ENCODE results near the gene PEX11A. TPM values are rescaled to one million over a fixed set of nuclear protein-coding genes. Genes with fewer than 3 reads are reported as not detected.
A peak's percentile ranks its signal among the peaks of the same experiment; 100 is the strongest.

PEX11A gene
- total RNA-seq, 8 experiments from 2014 or later, result 1.5 to 14.0 (median 2.8) TPM

GRCh38 chr15:89648106-89649012, 42.2 kb downstream of the PEX11A start:
- WGBS, 10 experiments, result 87 to 99% (median 95%) methylated on average over 3 to 25 of the region's 102 CpGs; no CpG with 5 or more reads in 3 of the 10 experiments
- Histone ChIP-seq H3K4me3 (no peak overlapping the region), H3K4me1 (replicated peaks in 1 of 2) (no peaks in the 10 kb centered on the region), H3K27ac (no peak overlapping the region)
- ATAC-seq (replicated peaks in 6 of 8), result peak in 2 of 8 experiments; percentile 5 to 14
- in situ Hi-C loops (cut with MboI; ENCODE audit: low pct_unique_long_range_greater_than_20kb in 2 of 9, low sequenced_read_pairs in 9 of 9, unreplicated experiment in 9 of 9), result no loop called here

GRCh38 chr15:89647191-89647851, 43.2 kb downstream of the PEX11A start:
- Histone ChIP-seq H3K4me3 (no peak overlapping the region), H3K4me1 (replicated peaks in 1 of 2) (no peaks in the 10 kb centered on the region), H3K27ac (no peak overlapping the region)
- peak; percentile 71 to 97 (median 88) for ATAC-seq (replicated peaks in 6 of 8)
- in situ Hi-C loops (cut with MboI; ENCODE audit: low pct_unique_long_range_greater_than_20kb in 2 of 9, low sequenced_read_pairs in 9 of 9, unreplicated experiment in 9 of 9), result no loop called here
- 0 to 80% (median 73%) methylated on average over 1 to 11 of the region's 25 CpGs; no CpG with 5 or more reads in 4 of the 10 experiments for WGBS, 10 experiments

- H3K4me1 ChIP-seq (replicated peaks in 1 of 2), result no peaks in the 10 kb centered on the region
- WGBS, 10 experiments, result 67 to 100% (median 84%) methylated on average over 1 to 5 of the region's 22 CpGs; no CpG with 5 or more reads in 2 of the 10 experiments
- H3K27ac ChIP-seq, result no peak overlapping the region
- no peak overlapping the region for H3K4me3 ChIP-seq
- in situ Hi-C loops (cut with MboI; ENCODE audit: low pct_unique_long_range_greater_than_20kb in 2 of 9, low sequenced_read_pairs in 9 of 9, unreplicated experiment in 9 of 9), result no loop called here
- ATAC-seq (replicated peaks in 6 of 8), result peak in 6 of 8 experiments; percentile 2 to 30 (median 18)
These were observed 44.0 kb downstream of the PEX11A start for GRCh38 chr15:89646416-89647141.

- H3K4me1 ChIP-seq (replicated peaks in 1 of 2), result no peaks in the 10 kb centered on the region
- H3K27ac ChIP-seq, result no peak overlapping the region
- no peak for ATAC-seq (replicated peaks in 6 of 8)
- 100% methylated on average over 1 to 2 of the region's 8 CpGs; no CpG with 5 or more reads in 8 of the 10 experiments for WGBS, 10 experiments
- no peak overlapping the region for H3K4me3 ChIP-seq
- in situ Hi-C loops (cut with MboI; ENCODE audit: low pct_unique_long_range_greater_than_20kb in 2 of 9, low sequenced_read_pairs in 9 of 9, unreplicated experiment in 9 of 9), result no loop called here
These were observed 44.9 kb downstream of the PEX11A start for GRCh38 chr15:89645680-89646079.

GRCh38 chr15:89642106-89642505, 48.4 kb downstream of the PEX11A start:
- no peak for ATAC-seq (replicated peaks in 6 of 8)
- WGBS, 10 experiments, result 89 to 100% (median 97%) methylated on average over 2 to 11 of the region's 16 CpGs; no CpG with 5 or more reads in 7 of the 10 experiments

GRCh38 chr15:89641053-89641452, 49.5 kb downstream of the PEX11A start:
- in situ Hi-C loops (cut with MboI; ENCODE audit: low pct_unique_long_range_greater_than_20kb in 2 of 9, low sequenced_read_pairs in 9 of 9, unreplicated experiment in 9 of 9), result no loop called here
- no peak for ATAC-seq (replicated peaks in 6 of 8)
- 40 to 100% (median 100%) methylated on average over 1 to 5 of the region's 5 CpGs; no CpG with 5 or more reads in 2 of the 10 experiments for WGBS, 10 experiments
- Histone ChIP-seq H3K27ac (no peak overlapping the region), H3K4me3 (no peak overlapping the region), H3K4me1 (replicated peaks in 1 of 2) (no peaks in the 10 kb centered on the region)

More at GRCh38 chr15:89642106-89642505, 48.4 kb downstream of the PEX11A start:
- Histone ChIP-seq H3K4me1 (replicated peaks in 1 of 2) (no peaks in the 10 kb centered on the region), H3K27ac (no peak overlapping the region), H3K4me3 (no peak overlapping the region)
- in situ Hi-C loops (cut with MboI; ENCODE audit: low pct_unique_long_range_greater_than_20kb in 2 of 9, low sequenced_read_pairs in 9 of 9, unreplicated experiment in 9 of 9), result no loop called here

- no peak for ATAC-seq (replicated peaks in 6 of 8)
- Histone ChIP-seq H3K27ac (no peak overlapping the region), H3K4me1 (replicated peaks in 1 of 2) (no peaks in the 10 kb centered on the region), H3K4me3 (no peak overlapping the region)
- in situ Hi-C loops (cut with MboI; ENCODE audit: low pct_unique_long_range_greater_than_20kb in 2 of 9, low sequenced_read_pairs in 9 of 9, unreplicated experiment in 9 of 9), result no loop called here
- 80 to 100% (median 90%) methylated on average over 1 to 2 of the region's 5 CpGs; no CpG with 5 or more reads in 5 of the 10 experiments for WGBS, 10 experiments
These were observed 50.3 kb downstream of the PEX11A start for GRCh38 chr15:89640245-89640644.

GRCh38 chr15:89633585-89633984, 57.0 kb downstream of the PEX11A start:
- no peaks in the 10 kb centered on the region for H3K4me1 ChIP-seq (replicated peaks in 1 of 2)
- in situ Hi-C loops (cut with MboI; ENCODE audit: low pct_unique_long_range_greater_than_20kb in 2 of 9, low sequenced_read_pairs in 9 of 9, unreplicated experiment in 9 of 9), result no loop called here
- no peak overlapping the region for H3K27ac ChIP-seq
- 67 to 98% (median 92%) methylated on average over 3 to 14 of the region's 23 CpGs; no CpG with 5 or more reads in 4 of the 10 experiments for WGBS, 10 experiments
- ATAC-seq (replicated peaks in 6 of 8), result no peak
- H3K4me3 ChIP-seq, result no peak overlapping the region

- ATAC-seq (replicated peaks in 6 of 8), result no peak
- Histone ChIP-seq H3K4me3 (no peak overlapping the region), H3K4me1 (replicated peaks in 1 of 2) (no peaks in the 10 kb centered on the region), H3K27ac (no peak overlapping the region)
- in situ Hi-C loops (cut with MboI; ENCODE audit: low pct_unique_long_range_greater_than_20kb in 2 of 9, low sequenced_read_pairs in 9 of 9, unreplicated experiment in 9 of 9), result no loop called here
- WGBS, 10 experiments, result 88 to 100% (median 100%) methylated on average over 1 to 5 of the region's 18 CpGs; no CpG with 5 or more reads in 4 of the 10 experiments
These were observed 57.8 kb downstream of the PEX11A start for GRCh38 chr15:89632563-89633430.

GRCh38 chr15:89631902-89632264, 58.7 kb downstream of the PEX11A start:
- Histone ChIP-seq H3K27ac (no peak overlapping the region), H3K4me1 (replicated peaks in 1 of 2) (peaks cover 0 to 1% of the 10 kb centered on the region in 2 donors), H3K4me3 (no peak overlapping the region)
- 33 to 95% (median 87%) methylated on average over 1 to 8 of the region's 10 CpGs; no CpG with 5 or more reads in 4 of the 10 experiments for WGBS, 10 experiments
- no peak for ATAC-seq (replicated peaks in 6 of 8)
- in situ Hi-C loops (cut with MboI; ENCODE audit: low pct_unique_long_range_greater_than_20kb in 2 of 9, low sequenced_read_pairs in 9 of 9, unreplicated experiment in 9 of 9), result no loop called here

Data from motor neuron (in vitro differentiated cells).